ENCODE data around the gene HSD17B8.

HSD17B8 gene

GRCh38 chr6:33161354-33162331 is 42.8 kb upstream of the HSD17B8 start:
- no peak overlapping the region for H3K4me3 ChIP-seq (ENCODE audit: low read depth, low read length)
- TF ChIP-seq POLR2A (IDR thresholded peaks at IDR 0.05; ENCODE audit: extremely low read depth, insufficient read length), result no peak
- peak; percentile 89 for TF ChIP-seq CTCF (IDR thresholded peaks at IDR 0.05; ENCODE audit: low read depth, low read length)
- TF ChIP-seq MAX (IDR thresholded peaks at IDR 0.05; ENCODE audit: low read depth, low read length), result peak; percentile 33; the same call in 1 of the 2 replicates
- TF ChIP-seq MYC (IDR thresholded peaks at IDR 0.05; ENCODE audit: low read depth, low read length), result no peak
- DNase-seq (ENCODE audit: low read depth), result peak; percentile 71

GRCh38 chr6:33163540-33163939 is 40.9 kb upstream of the HSD17B8 start:
- TF ChIP-seq CTCF (IDR thresholded peaks at IDR 0.05; ENCODE audit: low read depth, low read length) (no peak), POLR2A (IDR thresholded peaks at IDR 0.05; ENCODE audit: extremely low read depth, insufficient read length) (no peak), MYC (IDR thresholded peaks at IDR 0.05; ENCODE audit: low read depth, low read length) (no peak), MAX (IDR thresholded peaks at IDR 0.05; ENCODE audit: low read depth, low read length) (no peak)
- DNase-seq (ENCODE audit: low read depth), result no peak
- no peak overlapping the region for H3K4me3 ChIP-seq (ENCODE audit: low read depth, low read length)

- no peak for DNase-seq (ENCODE audit: low read depth)
- H3K4me3 ChIP-seq (ENCODE audit: low read depth, low read length), result no peak overlapping the region
- TF ChIP-seq MAX (IDR thresholded peaks at IDR 0.05; ENCODE audit: low read depth, low read length), result no peak
- no peak for TF ChIP-seq CTCF (IDR thresholded peaks at IDR 0.05; ENCODE audit: low read depth, low read length)
- TF ChIP-seq MYC (IDR thresholded peaks at IDR 0.05; ENCODE audit: low read depth, low read length), result no peak
- no peak for TF ChIP-seq POLR2A (IDR thresholded peaks at IDR 0.05; ENCODE audit: extremely low read depth, insufficient read length)
Measured at GRCh38 chr6:33164176-33164575, 40.3 kb upstream of the HSD17B8 start.

- no peak for TF ChIP-seq MYC (IDR thresholded peaks at IDR 0.05; ENCODE audit: low read depth, low read length)
- no peak for TF ChIP-seq CTCF (IDR thresholded peaks at IDR 0.05; ENCODE audit: low read depth, low read length)
- no peak for TF ChIP-seq MAX (IDR thresholded peaks at IDR 0.05; ENCODE audit: low read depth, low read length)
- no peak for TF ChIP-seq POLR2A (IDR thresholded peaks at IDR 0.05; ENCODE audit: extremely low read depth, insufficient read length)
- no peak for DNase-seq (ENCODE audit: low read depth)
- H3K4me3 ChIP-seq (ENCODE audit: low read depth, low read length), result no peak overlapping the region
Measured at GRCh38 chr6:33164665-33165373, 39.6 kb upstream of the HSD17B8 start.

GRCh38 chr6:33165581-33166258 is 38.7 kb upstream of the HSD17B8 start:
- no peak for DNase-seq (ENCODE audit: low read depth)
- H3K4me3 ChIP-seq (ENCODE audit: low read depth, low read length), result no peak overlapping the region
- TF ChIP-seq MYC (IDR thresholded peaks at IDR 0.05; ENCODE audit: low read depth, low read length) (no peak), CTCF (IDR thresholded peaks at IDR 0.05; ENCODE audit: low read depth, low read length) (no peak), MAX (IDR thresholded peaks at IDR 0.05; ENCODE audit: low read depth, low read length) (no peak), POLR2A (IDR thresholded peaks at IDR 0.05; ENCODE audit: extremely low read depth, insufficient read length) (no peak)

Measured in NB4 (cell line).